ENCODE results near the gene PIP4K2B. TPM values are rescaled to one million over a fixed set of nuclear protein-coding genes. Genes with fewer than 3 reads are reported as not detected.

Gene PIP4K2B
- total and polyA plus RNA-seq, 2 donors (not counting 1 experiment from before 2014, with no cell fraction given), result 24.0 to 42.9 TPM

DNA sequence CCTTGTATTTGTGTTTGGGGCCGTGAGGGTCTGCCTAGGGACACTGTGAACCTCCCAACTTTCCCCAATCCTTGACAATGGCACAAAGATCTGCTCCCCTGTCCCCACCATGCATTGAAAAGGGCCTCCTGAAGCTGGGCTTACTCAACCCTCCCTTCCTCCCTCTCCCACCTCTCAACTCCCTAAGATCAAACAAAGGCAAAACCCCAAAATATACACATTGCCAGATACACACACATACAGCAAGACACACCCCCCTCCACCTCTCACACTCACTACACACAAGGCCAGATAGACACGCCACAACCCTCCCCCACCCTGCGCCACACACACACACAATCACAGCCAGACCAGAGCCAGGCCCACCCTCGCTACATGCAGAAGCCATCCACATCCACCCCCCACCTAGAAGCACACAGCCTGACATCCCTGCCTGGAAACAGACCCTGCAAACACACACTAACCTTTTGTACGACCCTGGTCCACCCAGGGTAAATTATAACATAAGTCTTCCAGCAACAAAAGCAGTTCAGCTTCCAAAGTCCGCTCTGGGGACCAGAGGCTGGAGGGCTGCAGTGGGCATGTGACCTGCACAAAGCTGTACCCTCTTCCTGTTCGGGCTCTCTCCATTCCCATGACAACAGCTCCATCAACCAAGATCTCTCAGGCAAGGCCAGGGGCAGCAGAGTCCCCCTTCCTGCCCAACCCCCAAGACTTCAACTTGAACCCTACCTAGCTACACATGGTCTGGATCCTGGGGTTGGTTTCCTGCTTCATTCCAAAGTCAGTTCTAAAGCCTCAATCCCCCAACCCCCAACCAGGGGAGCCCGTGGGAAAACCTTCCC is 53.1 kb downstream of the PIP4K2B start:
- Mint-ChIP-seq H3K27ac (no peak overlapping the region), H3K4me1 (peaks cover 40% of the 10 kb centered on the region), H3K27me3 (peaks cover 32% of the 10 kb centered on the region), H3K9me3 (ENCODE audit: insufficient read depth) (no peaks in the 10 kb centered on the region), H3K4me3 (peak overlapping the region; percentile 92)
- Histone ChIP-seq H3K9me3 (ENCODE audit: control extremely low read depth in 1 of 3, control insufficient read depth in 2 of 3, insufficient read depth in 1 of 3, low read length in 2 of 3) (peaks cover 0 to 9% (median 0%) of the 10 kb centered on the region in 3 donors), H4K20me1 (ENCODE audit: control insufficient read depth, insufficient read depth, low read length, poor library complexity, severe bottlenecking) (peaks cover 13% of the 10 kb centered on the region), H3K27me3 (replicated peaks in 1 of 4; ENCODE audit: control extremely low read depth in 1 of 4, control insufficient read depth in 3 of 4, insufficient read depth in 4 of 4, low read length in 3 of 4) (peaks cover 0 to 54% (median 24%) of the 10 kb centered on the region in 4 experiments), H3K36me3 (replicated peaks in 1 of 2; ENCODE audit: control extremely low read depth in 1 of 2, control insufficient read depth in 1 of 2, extremely low read depth in 1 of 2, insufficient read depth in 2 of 2, low read length in 1 of 2) (no peaks in the 10 kb centered on the region), H3K4me1 (ENCODE audit: control insufficient read depth in 2 of 2, insufficient read depth in 2 of 2, low read length in 2 of 2) (peaks cover 55 to 58% of the 10 kb centered on the region in 2 donors), H3K79me2 (ENCODE audit: control insufficient read depth, insufficient read depth, low read length) (peaks cover 4% of the 10 kb centered on the region), H3K4me2 (replicated peaks; ENCODE audit: low read depth, low read length, poor library complexity, severe bottlenecking) (peak overlapping the region; percentile 79), H2AFZ (ENCODE audit: insufficient read depth, low read depth, low read length, poor library complexity, severe bottlenecking) (no peak overlapping the region), H3K4me3 (ENCODE audit: control extremely low read depth in 1 of 5, extremely low read depth in 1 of 5, insufficient read depth in 1 of 5, low read depth in 2 of 5, low read length in 4 of 5) (peak overlapping the region in 2 of 5 experiments; percentile 51 to 65), H3K27ac (ENCODE audit: low read length in 2 of 2) (no peak overlapping the region), H3K9ac (ENCODE audit: low read length) (peak overlapping the region; percentile 66)
- intact Hi-C loops (cut with micrococcal nuclease), result no loop called here
- ChIA-PET CTCF (interaction anchor here (0.8 to 3.2 kb wide), 4 partner anchors 10 to 69 kb away, joined by 3 to 20 read pairs (median 4); no protein-coding TSS in a partner anchor), POLR2A (interaction anchor here (1.6 kb wide), 1 partner anchor 16 kb away, joined by 7 read pairs; the partner anchor contains the start of gene CISD3)
- ATAC-seq (ENCODE audit: low read depth) (no peak), DNase-seq (no peak)
- TF ChIP-seq, protein P1, sequence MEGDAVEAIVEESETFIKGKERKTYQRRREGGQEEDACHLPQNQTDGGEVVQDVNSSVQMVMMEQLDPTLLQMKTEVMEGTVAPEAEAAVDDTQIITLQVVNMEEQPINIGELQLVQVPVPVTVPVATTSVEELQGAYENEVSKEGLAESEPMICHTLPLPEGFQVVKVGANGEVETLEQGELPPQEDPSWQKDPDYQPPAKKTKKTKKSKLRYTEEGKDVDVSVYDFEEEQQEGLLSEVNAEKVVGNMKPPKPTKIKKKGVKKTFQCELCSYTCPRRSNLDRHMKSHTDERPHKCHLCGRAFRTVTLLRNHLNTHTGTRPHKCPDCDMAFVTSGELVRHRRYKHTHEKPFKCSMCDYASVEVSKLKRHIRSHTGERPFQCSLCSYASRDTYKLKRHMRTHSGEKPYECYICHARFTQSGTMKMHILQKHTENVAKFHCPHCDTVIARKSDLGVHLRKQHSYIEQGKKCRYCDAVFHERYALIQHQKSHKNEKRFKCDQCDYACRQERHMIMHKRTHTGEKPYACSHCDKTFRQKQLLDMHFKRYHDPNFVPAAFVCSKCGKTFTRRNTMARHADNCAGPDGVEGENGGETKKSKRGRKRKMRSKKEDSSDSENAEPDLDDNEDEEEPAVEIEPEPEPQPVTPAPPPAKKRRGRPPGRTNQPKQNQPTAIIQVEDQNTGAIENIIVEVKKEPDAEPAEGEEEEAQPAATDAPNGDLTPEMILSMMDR (IDR thresholded peaks at IDR 0.05), result no peak
- TF ChIP-seq EZH2 (IDR thresholded peaks at IDR 0.05; ENCODE audit: borderline replicate concordance, insufficient read depth, low read depth, low read length, poor library complexity, severe bottlenecking), result no peak
- WGBS (ENCODE audit: insufficient coverage), result 79% methylated on average over 7 of the region's 8 CpGs

- H3K27me3 ChIP-seq (replicated peaks in 1 of 4; ENCODE audit: control extremely low read depth in 1 of 4, control insufficient read depth in 3 of 4, insufficient read depth in 4 of 4, low read length in 3 of 4), result peaks cover 0 to 49% (median 19%) of the 10 kb centered on the region in 4 experiments
- ChIA-PET POLR2A (interaction anchor here (1.6 kb wide), 1 partner anchor 15 kb away, joined by 7 read pairs; the partner anchor contains the start of gene CISD3), CTCF (interaction anchor here (3.2 kb wide), 1 partner anchor 11 kb away, joined by 20 read pairs; no protein-coding TSS in a partner anchor)
Measured at GRCh38 chr17:38745545-38745944, 53.8 kb downstream of the PIP4K2B start.

More at GRCh38 chr17:38745545-38745944, 53.8 kb downstream of the PIP4K2B start:
- Mint-ChIP-seq H3K27me3 (peaks cover 25% of the 10 kb centered on the region), H3K27ac (no peak overlapping the region), H3K4me1 (peaks cover 33% of the 10 kb centered on the region), H3K9me3 (ENCODE audit: insufficient read depth) (no peaks in the 10 kb centered on the region), H3K4me3 (no peak overlapping the region)
- H4K20me1 ChIP-seq (ENCODE audit: control insufficient read depth, insufficient read depth, low read length, poor library complexity, severe bottlenecking), result peaks cover 10% of the 10 kb centered on the region
- H3K4me1 ChIP-seq (ENCODE audit: control insufficient read depth in 2 of 2, insufficient read depth in 2 of 2, low read length in 2 of 2), result peaks cover 49 to 51% of the 10 kb centered on the region in 2 donors
- no peak for ATAC-seq (ENCODE audit: low read depth)
- H3K36me3 ChIP-seq (replicated peaks in 1 of 2; ENCODE audit: control extremely low read depth in 1 of 2, control insufficient read depth in 1 of 2, extremely low read depth in 1 of 2, insufficient read depth in 2 of 2, low read length in 1 of 2), result no peaks in the 10 kb centered on the region
- no peak overlapping the region for H3K27ac ChIP-seq (ENCODE audit: low read length in 2 of 2)
- TF ChIP-seq EZH2 (IDR thresholded peaks at IDR 0.05; ENCODE audit: borderline replicate concordance, insufficient read depth, low read depth, low read length, poor library complexity, severe bottlenecking), result no peak
- TF ChIP-seq, protein P1 (IDR thresholded peaks at IDR 0.05), result no peak
- H3K79me2 ChIP-seq (ENCODE audit: control insufficient read depth, insufficient read depth, low read length), result peaks cover 4% of the 10 kb centered on the region
- H3K9ac ChIP-seq (ENCODE audit: low read length), result no peak overlapping the region
- no peak overlapping the region for H2AFZ ChIP-seq (ENCODE audit: insufficient read depth, low read depth, low read length, poor library complexity, severe bottlenecking)
- intact Hi-C loops (cut with micrococcal nuclease), result no loop called here
- no peak overlapping the region for H3K4me3 ChIP-seq (ENCODE audit: control extremely low read depth in 1 of 5, extremely low read depth in 1 of 5, insufficient read depth in 1 of 5, low read depth in 2 of 5, low read length in 4 of 5)
- H3K9me3 ChIP-seq (ENCODE audit: control extremely low read depth in 1 of 3, control insufficient read depth in 2 of 3, insufficient read depth in 1 of 3, low read length in 2 of 3), result peaks cover 0 to 9% (median 0%) of the 10 kb centered on the region in 3 donors
- WGBS (ENCODE audit: insufficient coverage), result 60% methylated on average over 1 of the region's 4 CpGs
- no peak for DNase-seq
- H3K4me2 ChIP-seq (replicated peaks; ENCODE audit: low read depth, low read length, poor library complexity, severe bottlenecking), result no peak overlapping the region

Measured in B cell (primary cell).